HG02678 (cell line): ENCODE results near the gene DCAF8.

Source experiments
- ATAC-seq: cut with Tn5 transposase; IDR thresholded peaks from one replicate; pipeline ENCODE4 v1.9.1; 2021; ENCODE audit warnings: mild to moderate bottlenecking, moderate library complexity; ENCODE audit not compliant: unreplicated experiment

Gene DCAF8

GRCh38 chr1:160206421-160207117 lies 55.8 kb downstream of the DCAF8 start:
- ATAC-seq, result no peak

- peak; percentile 30 for ATAC-seq
Observed at GRCh38 chr1:160206036-160206389, 56.3 kb downstream of the DCAF8 start.

GRCh38 chr1:160205242-160206035 lies 56.9 kb downstream of the DCAF8 start, which contains the start of gene PEA15:
Gene PEA15, plus strand, starts transcription at chr1:160205384. Its CDS starts 6,161 bp downstream, at chr1:160211545.
- ATAC-seq, result peak; percentile 46

- ATAC-seq, result peak; percentile 70
Observed at GRCh38 chr1:160204526-160205241, 57.7 kb downstream of the DCAF8 start.

GRCh38 chr1:160200786-160201185 lies 61.6 kb downstream of the DCAF8 start:
- no peak for ATAC-seq

GRCh38 chr1:160197231-160197630 lies 65.1 kb downstream of the DCAF8 start:
- no peak for ATAC-seq

- ATAC-seq, result no peak
Observed at GRCh38 chr1:160196143-160196542, 66.2 kb downstream of the DCAF8 start.

- no peak for ATAC-seq
Observed at GRCh38 chr1:160194737-160195059, 67.7 kb downstream of the DCAF8 start.

GRCh38 chr1:160193832-160194736 lies 68.3 kb downstream of the DCAF8 start:
- ATAC-seq, result no peak

GRCh38 chr1:160193091-160193819 lies 69.1 kb downstream of the DCAF8 start:
- ATAC-seq, result peak; percentile 60

GRCh38 chr1:160192234-160192633 lies 70.1 kb downstream of the DCAF8 start:
- no peak for ATAC-seq

GRCh38 chr1:160191756-160192155 lies 70.6 kb downstream of the DCAF8 start:
- ATAC-seq, result no peak

- ATAC-seq, result no peak
Observed at GRCh38 chr1:160189649-160190625, 72.4 kb downstream of the DCAF8 start, which contains the start of gene CASQ1. Gene CASQ1, plus strand, starts transcription at chr1:160190575. Its CDS starts 177 bp downstream, at chr1:160190752.

GRCh38 chr1:160188341-160188740 lies 74.0 kb downstream of the DCAF8 start:
- ATAC-seq, result no peak

- no peak for ATAC-seq
Observed at GRCh38 chr1:160187407-160187806, 74.9 kb downstream of the DCAF8 start.

- no peak for ATAC-seq
Observed at GRCh38 chr1:160186729-160187128, 75.6 kb downstream of the DCAF8 start.

- ATAC-seq, result no peak
Observed at GRCh38 chr1:160186246-160186645, 76.1 kb downstream of the DCAF8 start.

GRCh38 chr1:160179336-160179735 lies 83.0 kb downstream of the DCAF8 start:
- no peak for ATAC-seq

- no peak for ATAC-seq
Observed at GRCh38 chr1:160178731-160179130, 83.6 kb downstream of the DCAF8 start.
